Activated CD4-positive, CD25-positive, alpha-beta regulatory T cell treated with anti-CD3 and anti-CD28 coated beads, Interleukin-2, amount 50 U/mL, for 72 hours (primary cell): ENCODE results near the gene ZNF366.
"Not testable (repeated sequence)": the region's sequence is repeated elsewhere in the genome, so short reads cannot be mapped to it uniquely, and the experiment has no call there.

Experiments
- DNase-seq: peaks from one replicate; pipeline ENCODE4 v3.0.0; 2021

ZNF366 gene

DNA sequence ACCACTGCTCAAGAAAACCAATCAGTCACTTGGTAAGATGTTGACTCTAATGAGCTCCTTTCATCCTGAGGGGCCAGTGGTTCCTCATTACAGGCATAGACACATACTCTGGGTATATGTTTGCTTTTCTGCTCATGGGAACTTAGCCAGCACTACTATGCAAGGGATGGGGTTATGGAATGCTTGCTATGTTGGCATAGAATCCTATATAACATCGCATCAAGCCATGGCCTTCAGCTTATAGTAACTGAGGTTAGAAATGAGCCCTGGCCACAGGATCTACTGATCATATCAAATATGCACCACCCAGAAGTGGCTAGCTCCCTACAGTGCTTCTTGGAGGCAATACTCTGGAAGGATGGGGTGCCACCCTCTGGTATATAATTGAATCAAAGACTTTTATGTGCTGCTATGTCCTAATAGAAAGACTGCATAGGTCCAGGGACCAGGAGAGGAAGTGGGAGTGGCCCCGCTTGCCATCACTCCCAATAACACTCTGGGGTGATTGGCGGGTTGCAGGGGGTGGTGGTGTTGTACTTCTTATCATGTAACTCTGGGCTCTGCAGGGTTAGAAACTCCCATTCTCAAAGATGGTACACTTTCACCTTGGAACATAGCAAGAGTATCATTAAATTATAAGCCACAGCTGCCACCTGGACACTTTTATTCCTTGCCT, 70.3 kb downstream of the ZNF366 start:
- no peak for DNase-seq

DNA sequence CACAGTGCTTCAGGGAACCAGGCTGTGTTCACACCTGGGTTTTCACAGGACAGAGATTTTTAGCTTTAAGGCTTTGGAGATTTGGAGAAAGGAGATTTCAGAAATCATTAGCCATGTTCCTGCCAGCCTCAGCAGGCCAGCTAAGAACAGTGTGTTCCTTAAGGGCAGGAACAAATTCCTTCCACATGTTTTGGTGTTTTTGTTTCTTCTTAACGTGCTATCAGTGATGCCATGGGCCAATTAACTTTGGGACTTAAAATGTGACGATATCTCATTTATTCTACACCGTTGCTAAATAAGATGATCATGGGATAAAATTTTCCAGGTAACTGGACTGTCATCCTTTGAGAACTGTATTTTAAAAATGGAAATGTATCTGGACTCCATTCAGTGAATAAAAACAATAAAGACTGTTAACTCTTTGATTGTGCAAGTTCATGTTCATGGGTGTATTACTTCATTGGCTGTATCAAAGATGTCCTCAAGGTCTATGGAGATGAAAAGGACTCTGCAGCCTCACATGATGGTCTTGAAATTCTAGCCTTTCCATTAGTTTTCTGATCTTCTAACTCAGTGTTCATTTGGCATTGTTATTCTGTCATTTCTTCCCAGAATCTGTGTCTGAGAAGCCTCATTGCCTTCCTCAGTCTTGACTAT, 72.3 kb downstream of the ZNF366 start:
- no peak for DNase-seq

DNA sequence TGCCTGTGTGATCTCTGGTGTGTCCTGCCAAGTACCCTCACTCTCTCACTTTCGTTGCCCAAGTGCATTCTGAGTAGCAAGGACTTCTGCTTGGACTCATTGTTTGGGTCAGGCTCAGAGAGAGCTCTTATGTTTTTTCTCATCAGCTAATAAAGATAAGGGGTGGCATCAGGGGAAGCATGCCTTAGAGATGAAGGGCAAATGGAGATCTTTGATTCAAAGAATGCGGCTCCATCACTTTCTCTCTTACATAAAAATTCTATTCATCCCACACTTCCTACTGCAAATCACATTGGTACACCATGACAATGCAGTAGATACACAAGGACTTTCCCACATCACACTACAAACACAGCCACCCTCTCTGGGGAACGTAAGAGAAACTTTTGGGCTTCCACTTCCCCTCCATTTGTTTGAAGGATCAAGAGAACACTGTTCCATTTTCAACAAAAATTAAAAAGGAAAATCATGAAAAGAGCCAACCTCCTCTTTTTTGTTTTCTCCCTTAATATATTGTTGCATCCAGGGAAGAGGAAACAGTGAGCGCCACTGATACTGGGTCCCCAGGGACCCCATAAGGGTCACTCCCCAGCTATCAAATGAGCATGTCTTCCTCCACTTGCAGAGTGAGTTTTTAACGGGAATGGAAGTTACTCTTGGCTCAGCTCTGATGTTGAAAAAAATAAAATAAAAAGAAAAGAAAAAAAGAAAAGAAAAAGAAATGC, 73.0 kb downstream of the ZNF366 start:
- DNase-seq: no peak

DNA sequence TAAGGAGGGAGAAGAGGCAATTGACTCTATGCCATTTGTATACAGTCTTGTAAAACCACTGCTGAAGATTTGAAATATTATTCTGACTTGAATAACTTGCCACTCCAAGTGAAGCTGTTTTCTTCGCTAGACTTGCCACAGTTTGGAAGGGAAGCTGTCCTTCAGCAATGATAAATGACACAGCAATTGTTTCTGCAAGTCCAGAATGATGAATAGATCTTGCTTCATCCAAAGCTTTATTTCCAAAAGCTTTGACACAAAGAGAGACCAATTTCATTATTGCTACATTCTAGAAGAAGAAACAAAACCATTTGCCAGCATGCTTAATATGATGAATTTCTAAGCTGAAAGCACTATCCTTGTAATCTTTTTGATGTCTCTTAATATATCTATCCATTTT, 73.7 kb downstream of the ZNF366 start:
- DNase-seq: no peak

DNA sequence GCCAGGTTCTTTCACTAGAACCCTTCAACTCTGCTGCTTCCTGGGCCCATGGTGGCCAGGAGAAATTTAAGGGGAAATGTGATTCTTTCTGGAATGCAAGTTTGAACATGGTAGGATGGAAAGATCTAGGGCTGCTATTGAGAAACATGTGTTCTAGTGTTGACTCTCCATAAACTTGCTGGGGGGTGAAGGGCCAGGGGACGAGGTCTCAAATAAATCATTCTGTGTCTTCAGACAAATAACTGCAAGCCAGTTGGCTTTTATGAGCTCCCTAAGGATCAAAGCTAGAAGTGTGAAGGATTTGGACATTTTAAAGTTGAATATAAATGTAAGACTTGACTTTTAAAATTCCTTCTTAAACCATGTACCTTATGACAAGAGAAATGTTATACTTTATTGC, 78.5 kb downstream of the ZNF366 start:
- no peak for DNase-seq

DNA sequence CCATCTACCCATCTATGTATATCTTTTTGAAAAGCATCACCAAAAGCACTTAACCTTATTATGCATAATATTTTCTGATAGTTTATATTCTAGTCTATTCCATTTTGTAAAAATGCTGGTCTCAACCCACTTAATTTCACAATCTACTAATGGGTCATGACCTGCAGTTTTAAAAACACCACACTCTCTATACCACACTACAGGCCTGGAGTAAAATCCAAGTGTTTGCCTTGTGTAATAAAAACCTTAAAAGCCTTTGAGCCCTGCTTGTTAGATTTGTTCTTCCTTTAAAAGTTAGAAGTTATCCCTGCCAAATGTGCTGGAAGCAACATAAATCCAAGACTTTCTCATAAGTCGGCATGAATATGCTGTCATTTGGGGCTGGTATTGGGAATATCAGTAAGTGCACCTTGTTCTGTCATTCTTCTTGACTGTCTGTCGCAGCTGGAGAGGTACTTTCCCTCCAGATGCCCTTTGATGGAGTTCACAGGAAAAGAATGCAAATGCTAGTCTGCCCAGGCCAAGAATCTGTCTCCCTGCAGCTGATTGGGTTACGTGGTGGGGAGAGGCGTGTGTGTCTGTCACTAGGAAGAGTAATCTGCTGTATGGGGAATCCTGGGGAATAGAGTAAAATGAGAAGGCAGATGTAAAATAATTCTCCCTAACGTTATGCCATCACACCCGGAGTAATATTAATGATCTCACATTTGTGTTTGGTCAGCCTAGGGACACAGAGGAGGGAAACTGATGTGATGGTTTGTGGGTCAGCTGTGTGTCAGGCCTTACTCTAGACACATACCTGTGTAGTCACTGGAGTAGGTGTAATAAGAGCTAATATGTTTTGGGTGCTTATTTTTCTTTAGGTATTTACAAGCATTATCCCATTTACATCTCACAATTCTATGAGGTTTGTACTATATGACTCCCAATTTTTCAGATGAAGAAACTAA, 79.4 kb downstream of the ZNF366 start:
- no peak for DNase-seq

DNA sequence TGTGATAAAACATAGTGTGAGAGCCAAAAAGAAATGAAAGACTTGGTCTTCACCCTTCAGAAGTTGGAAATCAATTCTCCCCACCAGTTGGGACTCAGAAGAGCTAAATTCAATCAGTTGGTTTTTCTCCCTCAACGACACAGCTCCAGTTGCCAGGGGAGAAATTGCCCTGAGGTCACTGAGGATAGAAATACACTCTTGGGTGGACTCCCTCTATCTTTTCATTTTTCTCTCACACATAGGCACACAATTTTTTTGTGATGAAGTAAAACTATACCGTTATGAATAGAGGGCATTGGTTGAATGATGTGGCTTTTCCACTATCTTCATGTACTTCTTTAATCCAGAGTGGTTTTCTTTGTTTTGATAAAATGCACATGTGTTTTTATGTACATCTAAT, 80.2 kb downstream of the ZNF366 start:
- DNase-seq: no peak

DNA sequence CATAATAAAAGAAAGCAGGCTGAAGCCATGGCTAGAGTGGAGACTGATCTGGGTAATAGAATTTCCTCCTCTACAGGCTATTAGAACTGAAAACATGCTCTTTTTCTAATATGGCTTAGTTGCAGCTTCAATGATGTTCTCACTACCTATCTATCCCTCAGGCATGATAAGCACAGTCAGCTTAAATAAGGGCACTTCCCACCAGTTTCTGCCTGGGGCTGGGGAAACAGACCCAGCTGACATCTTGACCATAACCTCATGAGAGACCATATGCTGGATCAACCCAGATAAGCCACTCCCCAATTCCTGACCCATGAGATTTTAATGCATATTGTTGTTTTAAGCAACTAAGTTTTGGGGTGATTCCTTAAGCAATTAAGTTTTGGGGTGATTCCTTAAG, 81.2 kb downstream of the ZNF366 start:
- no peak for DNase-seq

DNA sequence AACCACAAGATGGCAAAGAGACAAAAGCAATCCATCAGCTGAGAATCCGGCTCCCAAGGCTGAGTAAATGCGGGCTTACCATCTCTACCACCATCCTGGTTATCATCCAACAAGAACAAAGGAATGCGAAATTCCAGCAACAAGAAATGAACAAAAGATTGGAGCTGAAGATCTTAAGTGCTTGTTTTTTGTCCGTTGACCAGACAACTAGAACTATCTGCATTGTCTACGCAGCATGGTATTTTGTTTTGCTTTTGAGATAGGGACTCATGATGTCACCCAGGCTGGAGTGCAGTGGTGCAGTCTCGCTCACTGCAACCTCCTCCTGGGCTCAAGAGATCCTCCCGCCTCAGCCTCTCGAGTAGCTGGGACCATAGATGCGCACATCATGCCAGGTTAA, 88.9 kb downstream of the ZNF366 start:
- no peak for DNase-seq

DNA sequence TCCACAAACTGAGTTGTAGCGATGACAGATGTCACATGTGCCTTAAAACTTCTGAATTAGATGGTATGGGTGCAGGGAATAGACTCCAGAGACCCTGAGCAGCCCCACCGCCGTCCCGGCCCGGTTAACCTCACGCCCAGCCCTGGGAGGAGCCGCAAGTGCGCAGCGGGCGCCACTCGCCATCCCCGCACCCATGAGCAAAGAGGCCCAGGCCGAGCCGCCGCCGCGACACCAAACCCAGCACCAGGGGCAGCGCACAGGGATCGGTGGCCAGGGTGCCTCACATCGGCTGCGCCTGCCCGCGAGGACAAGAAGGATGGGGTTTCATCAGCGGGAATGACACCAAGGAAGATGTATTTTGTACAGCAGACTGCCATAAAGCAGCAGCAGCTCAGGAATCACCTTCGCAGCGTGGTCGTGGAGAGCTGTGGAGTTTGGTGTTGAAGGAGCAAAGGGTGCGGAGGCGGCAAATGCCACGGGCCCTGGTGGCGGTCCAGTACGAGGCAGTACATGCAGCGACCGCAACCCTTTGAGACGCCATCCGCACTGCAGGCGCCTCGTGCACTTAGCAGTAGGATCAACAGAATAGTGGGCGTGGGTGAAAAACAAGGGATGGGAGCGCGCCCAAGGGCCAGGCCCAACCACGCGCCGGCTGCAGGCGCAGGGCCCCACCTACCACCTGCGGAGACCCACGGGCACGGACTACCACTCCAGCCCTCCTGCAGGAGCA, 89.7 kb downstream of the ZNF366 start:
- no peak for DNase-seq

DNA sequence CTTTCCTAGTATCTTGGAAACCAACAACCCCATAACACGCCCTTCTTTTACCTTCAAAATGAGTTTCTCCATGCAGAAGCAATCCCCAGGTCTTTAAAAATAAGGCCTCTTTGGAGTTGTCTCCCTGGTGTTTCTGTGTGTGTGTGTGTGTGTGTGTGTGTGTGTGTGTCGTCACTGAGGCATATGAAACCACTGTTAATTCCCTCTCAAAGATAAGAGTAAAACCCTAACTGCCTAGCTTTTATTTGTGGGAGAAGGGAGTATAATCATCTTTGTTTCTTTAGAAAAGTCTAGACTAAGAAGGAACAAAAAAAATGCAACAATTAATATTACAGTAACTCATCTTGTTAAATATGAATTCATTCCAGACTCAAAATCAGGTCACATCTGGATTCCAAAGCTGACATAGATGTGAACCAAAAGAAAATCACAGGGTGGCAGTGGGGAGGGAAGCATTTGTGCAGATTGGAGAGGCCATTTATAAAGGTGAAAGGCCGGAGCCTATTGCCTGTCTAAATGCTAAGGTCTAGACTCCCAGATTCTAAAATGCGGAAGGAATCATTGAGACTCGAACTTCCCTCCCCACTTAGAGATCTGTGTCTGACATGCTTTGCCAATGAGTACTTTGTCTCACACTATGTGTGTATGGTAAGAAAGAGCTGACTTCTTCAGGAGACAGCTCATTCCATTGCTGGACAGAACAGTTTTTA, 91.4 kb downstream of the ZNF366 start:
- DNase-seq: no peak

DNA sequence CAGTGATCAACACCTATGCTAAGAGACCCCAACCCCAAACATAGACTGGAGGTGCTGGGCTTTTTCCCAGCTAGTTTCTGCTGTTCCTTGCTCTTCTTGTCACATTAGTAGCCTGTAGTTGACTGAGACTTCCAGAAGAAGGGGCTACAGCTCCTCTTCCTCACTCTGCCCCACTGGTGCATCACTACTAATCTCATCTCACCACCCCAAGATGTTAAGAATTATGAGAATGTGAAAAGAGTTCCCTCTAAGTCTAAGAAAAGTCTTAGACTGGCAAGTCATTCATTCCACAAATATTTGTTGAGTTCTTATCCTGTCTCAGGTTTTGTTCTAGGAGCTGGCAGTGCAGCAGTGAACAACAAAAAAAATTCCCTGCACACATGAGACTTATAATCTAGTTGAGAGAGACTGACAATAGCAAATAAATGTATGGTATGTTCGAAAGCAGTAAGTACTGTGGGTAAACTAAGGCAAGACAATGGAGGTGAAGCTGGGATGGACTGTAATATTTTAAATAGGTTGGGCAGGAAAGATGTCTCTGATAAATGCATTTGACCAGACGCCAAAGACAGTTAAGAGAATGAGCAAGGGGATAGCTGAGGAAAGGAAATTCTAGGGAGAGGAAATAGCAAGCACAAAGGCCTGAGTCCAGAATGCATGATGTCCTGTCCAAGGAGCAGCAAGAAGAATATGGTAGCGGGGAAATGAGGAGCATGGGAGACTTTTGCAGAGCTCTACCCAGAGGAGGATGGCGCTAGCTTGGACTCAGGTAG, 94.7 kb downstream of the ZNF366 start:
- no peak for DNase-seq

DNA sequence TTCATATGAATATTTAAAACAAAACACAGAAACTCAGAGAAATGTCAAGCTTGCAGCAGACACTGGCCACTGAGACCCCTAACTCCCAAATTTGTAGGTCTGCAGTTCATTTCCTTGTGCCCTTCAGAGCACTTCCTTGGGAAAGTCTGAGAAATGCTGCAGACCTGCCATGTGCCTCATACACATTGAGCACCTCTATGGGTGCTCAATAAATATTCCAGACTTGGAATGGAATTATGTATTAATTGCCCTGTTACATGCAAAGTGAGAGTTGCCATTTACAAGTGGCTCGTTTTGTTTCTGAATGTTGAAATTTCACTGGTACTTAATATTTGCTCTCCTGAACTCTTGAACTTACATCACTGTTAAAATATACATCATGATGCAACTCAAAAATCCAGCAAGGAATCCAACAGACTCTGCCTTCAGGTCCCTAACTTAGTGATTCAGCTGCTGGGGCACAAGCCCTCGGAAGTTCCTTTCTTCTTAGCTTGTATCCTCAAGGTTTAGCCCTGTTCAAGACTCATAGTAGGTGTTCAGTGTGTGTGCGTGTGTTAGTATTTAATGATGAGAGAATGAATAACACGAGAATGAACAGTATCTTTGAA, 96.4 kb downstream of the ZNF366 start:
- DNase-seq: no peak

DNA sequence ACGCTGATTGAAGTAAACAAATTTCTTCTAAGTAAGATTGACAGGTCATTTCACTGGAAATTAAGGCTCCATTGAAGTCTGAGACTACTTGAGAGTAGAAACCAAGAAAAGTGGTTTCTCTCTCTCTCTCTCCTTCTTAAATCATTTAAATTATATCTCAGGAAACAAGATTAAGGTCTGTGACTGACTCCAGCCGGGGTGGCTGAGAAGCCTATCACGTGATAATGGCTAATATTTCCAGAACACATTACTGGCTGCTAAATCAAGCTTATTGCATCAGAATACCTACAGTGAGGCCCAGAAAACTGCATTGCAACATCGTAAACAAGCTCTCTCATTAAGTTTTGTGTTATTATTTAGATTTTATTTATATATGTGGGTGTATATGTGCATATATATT, 98.6 kb downstream of the ZNF366 start:
- no peak for DNase-seq

DNA sequence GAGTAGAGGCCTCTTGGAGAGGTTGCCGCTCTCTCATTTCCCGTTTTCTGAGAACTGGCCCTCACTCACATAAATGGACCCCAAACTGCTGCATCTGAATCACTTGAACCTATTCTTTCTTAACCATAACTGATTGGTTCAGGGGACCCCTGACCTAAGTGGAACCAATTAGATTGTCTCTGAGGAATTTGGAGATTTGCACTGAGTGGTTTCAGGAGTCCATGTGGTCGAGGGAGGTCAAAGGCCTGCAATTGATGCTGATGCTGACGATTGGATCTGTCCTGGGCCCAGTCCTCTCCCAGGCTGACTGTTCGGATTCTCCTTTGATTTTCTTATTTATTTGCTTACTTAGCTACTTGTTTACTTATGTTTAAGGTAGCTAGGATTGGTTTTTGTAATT, 99.1 kb downstream of the ZNF366 start:
- DNase-seq: no peak

DNA sequence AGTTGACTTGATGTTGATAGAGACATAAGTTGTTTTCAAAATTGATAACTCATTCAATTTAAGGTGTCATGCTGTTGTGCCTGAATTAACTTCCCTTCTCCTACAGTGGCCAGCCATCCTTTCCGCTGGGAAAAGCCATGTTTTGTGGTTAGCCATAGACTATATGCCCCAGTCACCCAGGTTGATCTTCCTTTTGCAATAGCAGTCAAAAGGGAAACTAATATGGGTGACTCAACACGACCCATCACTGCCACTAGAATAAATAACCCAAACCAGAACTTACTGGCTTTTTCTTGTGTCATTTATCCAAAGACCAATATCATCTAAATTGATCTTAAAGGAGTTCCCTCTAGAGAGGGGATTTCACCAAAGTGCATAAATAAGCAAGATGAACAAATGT, 99.7 kb downstream of the ZNF366 start:
- DNase-seq: no peak

DNA sequence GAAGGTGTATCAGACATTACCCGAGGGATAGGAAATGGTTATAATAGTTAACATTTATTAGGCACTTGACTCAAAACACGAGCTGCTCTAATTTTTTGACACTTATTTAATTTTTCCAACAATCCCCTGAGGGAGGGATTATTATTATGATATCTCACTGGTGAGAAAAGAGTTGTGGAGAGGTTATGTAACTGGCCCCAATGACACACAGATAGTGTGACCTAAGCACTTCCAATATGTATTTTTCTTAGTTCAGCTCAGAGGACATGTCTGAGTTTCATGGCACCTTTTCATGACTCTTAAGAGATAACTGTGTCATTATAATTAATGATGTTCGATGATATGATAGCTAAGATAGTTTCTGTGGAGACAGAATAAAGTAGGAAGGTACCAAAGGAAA, 100.1 kb downstream of the ZNF366 start:
- no peak for DNase-seq

DNA sequence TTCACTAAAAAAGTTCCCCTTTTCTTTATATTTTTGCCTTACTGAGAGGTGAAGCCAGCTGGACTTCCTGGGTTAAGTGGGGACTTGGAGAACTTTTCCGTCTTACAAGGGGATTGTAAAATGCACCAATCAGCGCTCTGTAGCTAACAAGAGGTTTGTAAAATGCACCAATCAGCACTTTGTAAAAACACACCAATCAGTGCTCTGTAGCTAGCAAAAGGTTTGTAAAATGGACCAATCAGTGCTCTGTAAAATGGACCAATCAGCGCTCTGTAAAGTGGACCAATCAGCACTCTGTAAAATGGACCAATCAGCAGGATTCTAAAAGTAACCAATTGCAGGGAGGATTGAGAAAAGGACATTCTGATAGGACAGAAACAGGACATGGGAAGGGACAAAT, 102.4 kb downstream of the ZNF366 start:
- not testable (repeated sequence) for DNase-seq

DNA sequence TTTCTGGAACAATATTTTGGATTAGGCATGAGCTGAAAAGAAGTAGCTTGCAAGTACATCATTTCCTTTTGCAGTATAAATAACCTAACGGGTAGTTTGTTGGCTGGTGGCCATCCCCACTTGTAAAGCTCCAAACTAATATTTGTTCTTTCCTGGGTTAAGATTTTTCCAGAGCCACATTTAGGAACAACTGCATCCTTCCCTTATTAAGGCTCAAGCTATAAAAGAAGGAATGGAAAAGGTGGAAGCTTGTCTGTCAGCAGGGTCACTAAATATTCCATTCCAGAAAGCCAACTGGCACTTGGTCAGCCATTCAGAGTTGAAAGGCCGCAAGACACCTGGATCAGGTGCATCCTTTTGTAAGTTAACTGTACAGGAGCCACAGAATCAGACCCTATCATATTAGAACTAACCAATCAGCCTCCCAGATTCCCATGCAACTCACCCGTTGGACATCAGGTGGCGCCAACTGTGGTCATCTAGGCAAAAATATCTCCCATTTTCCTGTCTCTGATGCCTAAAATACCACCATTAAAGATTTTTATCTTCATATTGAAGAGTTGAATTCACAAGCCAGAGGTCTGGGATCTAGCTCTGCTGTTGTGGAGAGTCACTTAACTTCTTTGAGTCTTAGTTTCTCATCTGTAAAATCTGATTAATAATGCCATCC, 104.1 kb downstream of the ZNF366 start:
- no peak for DNase-seq

DNA sequence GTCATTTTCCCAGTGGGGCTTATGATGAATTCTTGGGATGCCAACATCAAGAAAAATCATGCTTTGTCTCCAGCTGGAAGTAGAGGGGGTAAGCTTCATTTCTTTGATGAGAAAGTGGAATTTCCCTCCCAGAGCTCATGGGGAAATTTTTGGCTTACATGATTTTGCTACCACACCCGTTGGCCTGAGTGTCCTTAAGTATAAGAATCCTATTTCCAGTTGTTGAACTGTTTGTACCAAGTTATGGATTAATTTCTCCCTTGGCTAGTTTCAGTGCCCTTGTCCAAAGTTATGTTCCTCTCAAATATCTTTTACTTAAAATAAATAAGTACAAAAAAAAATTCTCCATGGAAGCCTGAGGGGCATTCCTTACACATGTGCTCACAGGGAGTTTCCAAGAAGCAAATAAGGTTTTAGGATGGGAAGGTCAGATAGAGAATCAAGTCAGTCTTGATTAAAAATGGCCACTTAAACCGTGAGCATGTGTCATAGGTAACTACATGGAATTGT, 104.8 kb downstream of the ZNF366 start:
- no peak for DNase-seq
